Measurements from ENCODE around the gene PWP2. TPM values are rescaled to one million over a fixed set of nuclear protein-coding genes. Genes with fewer than 3 reads are reported as not detected.

Gene PWP2
- polyA plus RNA-seq, 1 donor (not counting 4 experiments of a cell fraction or from before 2014, with no cell fraction given): 27.3 TPM

GRCh38 chr21:44067011-44067839 lies 40.0 kb upstream of the PWP2 start:
- no peak overlapping the region for H3K27ac ChIP-seq (ENCODE audit: control insufficient read depth, insufficient read depth, low read length)
- H3K9me1 ChIP-seq (ENCODE audit: control insufficient read depth, extremely low read depth, insufficient read depth, low read length): no peaks in the 10 kb centered on the region
- no peak overlapping the region for H3K4me2 ChIP-seq (ENCODE audit: control insufficient read depth, extremely low read depth, insufficient read depth, low read depth, low read length)
- no peaks in the 10 kb centered on the region for H3K9me3 ChIP-seq (ENCODE audit: control insufficient read depth, low read depth, low read length)
- H3K27me3 ChIP-seq (ENCODE audit: control insufficient read depth, extremely low read depth, insufficient read depth, low read length): no peaks in the 10 kb centered on the region
- H3K9ac ChIP-seq (ENCODE audit: control insufficient read depth, extremely low read depth, insufficient read depth, low read length): no peak overlapping the region
- peaks cover 7% of the 10 kb centered on the region for H3K79me2 ChIP-seq (ENCODE audit: control insufficient read depth, insufficient read depth, low read length)
- FAIRE-seq: no peak
- no peaks in the 10 kb centered on the region for H3K4me1 ChIP-seq (ENCODE audit: control insufficient read depth, extremely low read depth, insufficient read depth, low read length)
- TF ChIP-seq EZH2 (IDR thresholded peaks at IDR 0.05; ENCODE audit: low read length): no peak
- TF ChIP-seq, protein P1, sequence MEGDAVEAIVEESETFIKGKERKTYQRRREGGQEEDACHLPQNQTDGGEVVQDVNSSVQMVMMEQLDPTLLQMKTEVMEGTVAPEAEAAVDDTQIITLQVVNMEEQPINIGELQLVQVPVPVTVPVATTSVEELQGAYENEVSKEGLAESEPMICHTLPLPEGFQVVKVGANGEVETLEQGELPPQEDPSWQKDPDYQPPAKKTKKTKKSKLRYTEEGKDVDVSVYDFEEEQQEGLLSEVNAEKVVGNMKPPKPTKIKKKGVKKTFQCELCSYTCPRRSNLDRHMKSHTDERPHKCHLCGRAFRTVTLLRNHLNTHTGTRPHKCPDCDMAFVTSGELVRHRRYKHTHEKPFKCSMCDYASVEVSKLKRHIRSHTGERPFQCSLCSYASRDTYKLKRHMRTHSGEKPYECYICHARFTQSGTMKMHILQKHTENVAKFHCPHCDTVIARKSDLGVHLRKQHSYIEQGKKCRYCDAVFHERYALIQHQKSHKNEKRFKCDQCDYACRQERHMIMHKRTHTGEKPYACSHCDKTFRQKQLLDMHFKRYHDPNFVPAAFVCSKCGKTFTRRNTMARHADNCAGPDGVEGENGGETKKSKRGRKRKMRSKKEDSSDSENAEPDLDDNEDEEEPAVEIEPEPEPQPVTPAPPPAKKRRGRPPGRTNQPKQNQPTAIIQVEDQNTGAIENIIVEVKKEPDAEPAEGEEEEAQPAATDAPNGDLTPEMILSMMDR (optimal IDR thresholded peaks at IDR 0.05 in 1 of 3, IDR thresholded peaks at IDR 0.05 in 1 of 3, conservative IDR thresholded peaks at IDR 0.05 in 1 of 3; ENCODE audit: extremely low read depth in 1 of 3, insufficient read depth in 2 of 3, low read length in 3 of 3): no peak
- no peaks in the 10 kb centered on the region for H4K20me1 ChIP-seq (ENCODE audit: control insufficient read depth, extremely low read depth, insufficient read depth, low read length)
- dilution Hi-C loops (cut with MboI; ENCODE audit: extremely low pct_ligation_motif_present, low sequenced_read_pairs): no loop called here
- no peak for DNase-seq (ENCODE audit: low read depth, low spot score)
- no peak overlapping the region for H3K4me3 ChIP-seq (ENCODE audit: control insufficient read depth in 2 of 3, extremely low read depth in 1 of 3, insufficient read depth in 2 of 3, low read depth in 1 of 3, low read length in 3 of 3)
- H2AFZ ChIP-seq (ENCODE audit: control insufficient read depth, low read length): no peak overlapping the region
- H3K36me3 ChIP-seq (ENCODE audit: control insufficient read depth in 2 of 2, extremely low read depth in 1 of 2, insufficient read depth in 2 of 2, low read length in 2 of 2): peaks cover 29 to 40% of the 10 kb centered on the region in 2 experiments

DNA sequence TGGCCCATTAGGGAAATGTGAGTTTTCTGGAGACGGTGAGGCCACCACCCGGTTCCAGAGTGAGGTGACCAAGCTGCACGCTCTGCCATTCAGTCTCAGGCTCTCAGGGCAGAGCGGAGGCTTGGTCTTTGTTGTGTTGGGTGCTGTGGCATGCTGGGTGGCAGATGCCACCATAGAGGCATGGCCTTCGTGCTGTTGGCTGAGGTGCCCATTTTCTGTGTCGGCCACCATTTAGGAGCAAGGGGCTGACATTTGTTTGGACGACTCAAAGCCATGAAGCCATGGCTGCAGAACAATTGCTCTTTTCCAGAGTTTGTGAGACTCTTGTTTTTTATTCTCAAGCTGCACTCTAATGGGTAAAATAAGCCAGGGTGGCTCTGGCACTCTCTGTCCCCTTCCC lies 36.8 kb upstream of the PWP2 start:
- H3K9me1 ChIP-seq (ENCODE audit: control insufficient read depth, extremely low read depth, insufficient read depth, low read length): no peaks in the 10 kb centered on the region
- no peaks in the 10 kb centered on the region for H4K20me1 ChIP-seq (ENCODE audit: control insufficient read depth, extremely low read depth, insufficient read depth, low read length)
- no peaks in the 10 kb centered on the region for H3K4me1 ChIP-seq (ENCODE audit: control insufficient read depth, extremely low read depth, insufficient read depth, low read length)
- dilution Hi-C loops (cut with MboI; ENCODE audit: extremely low pct_ligation_motif_present, low sequenced_read_pairs): no loop called here
- H3K9me3 ChIP-seq (ENCODE audit: control insufficient read depth, low read depth, low read length): no peaks in the 10 kb centered on the region
- no peak overlapping the region for H2AFZ ChIP-seq (ENCODE audit: control insufficient read depth, low read length)
- H3K4me2 ChIP-seq (ENCODE audit: control insufficient read depth, extremely low read depth, insufficient read depth, low read depth, low read length): no peak overlapping the region
- no peak overlapping the region for H3K9ac ChIP-seq (ENCODE audit: control insufficient read depth, extremely low read depth, insufficient read depth, low read length)
- H3K4me3 ChIP-seq (ENCODE audit: control insufficient read depth in 2 of 3, extremely low read depth in 1 of 3, insufficient read depth in 2 of 3, low read depth in 1 of 3, low read length in 3 of 3): no peak overlapping the region
- DNase-seq (ENCODE audit: low read depth, low spot score): no peak
- no peak for TF ChIP-seq EZH2 (IDR thresholded peaks at IDR 0.05; ENCODE audit: low read length)
- TF ChIP-seq, protein P1 (optimal IDR thresholded peaks at IDR 0.05 in 1 of 3, IDR thresholded peaks at IDR 0.05 in 1 of 3, conservative IDR thresholded peaks at IDR 0.05 in 1 of 3; ENCODE audit: extremely low read depth in 1 of 3, insufficient read depth in 2 of 3, low read length in 3 of 3): no peak
- H3K36me3 ChIP-seq (ENCODE audit: control insufficient read depth in 2 of 2, extremely low read depth in 1 of 2, insufficient read depth in 2 of 2, low read length in 2 of 2): peaks cover 14 to 33% of the 10 kb centered on the region in 2 experiments
- no peak overlapping the region for H3K27ac ChIP-seq (ENCODE audit: control insufficient read depth, insufficient read depth, low read length)
- no peak for FAIRE-seq
- no peaks in the 10 kb centered on the region for H3K27me3 ChIP-seq (ENCODE audit: control insufficient read depth, extremely low read depth, insufficient read depth, low read length)
- peaks cover 7% of the 10 kb centered on the region for H3K79me2 ChIP-seq (ENCODE audit: control insufficient read depth, insufficient read depth, low read length)

Data from keratinocyte (primary cell).